Lung (tissue), 12 donors: ENCODE data around the gene RIC8A. TPM values are rescaled to one million over a fixed set of nuclear protein-coding genes. Genes with fewer than 3 reads are reported as not detected.

Experiments used
- ATAC-seq: fragments of 200-7000 bp; cut with Tn5 transposase; one replicate; pipeline ENCODE4 v1.9.1; 2020; ENCODE audit warnings: moderate number of reproducible peaks; ENCODE audit not compliant: insufficient read depth, low FRiP score
- DNase-seq, 3 donors: peaks; one replicate each; pipeline ENCODE4 v3.0.0-alpha.2; 2013 to 2017
- H3K27ac ChIP-seq, 2 donors: one replicate each; pipeline ENCODE4 v1.5.1; 2013; ENCODE audit warnings: mild to moderate bottlenecking in 2 of 2, moderate library complexity in 2 of 2, control low read depth in 1 of 2, inconsistent platforms in 1 of 2, low read depth in 1 of 2, low read length in 1 of 2
- H3K27me3 ChIP-seq, 3 donors: one replicate each; pipeline ENCODE4 v1.5.1; 2013; ENCODE audit warnings: low read length in 2 of 3; ENCODE audit not compliant: control insufficient read depth in 3 of 3, insufficient read depth in 3 of 3
- H3K36me3 ChIP-seq, 4 donors: one replicate each; pipeline ENCODE4 v1.5.1; 2013; ENCODE audit warnings: low read length in 4 of 4, mild to moderate bottlenecking in 1 of 4, moderate library complexity in 1 of 4; ENCODE audit not compliant: control insufficient read depth in 4 of 4, insufficient read depth in 4 of 4
- H3K4me1 ChIP-seq, 5 donors: one replicate each; pipeline ENCODE4 v1.5.1; 2013; ENCODE audit warnings: low read length in 5 of 5, mild to moderate bottlenecking in 2 of 5, moderate library complexity in 1 of 5; ENCODE audit not compliant: control insufficient read depth in 5 of 5, insufficient read depth in 5 of 5
- H3K4me3 ChIP-seq: one replicate; pipeline ENCODE4 v1.5.1; 2013; ENCODE audit warnings: mild to moderate bottlenecking, control low read depth, moderate library complexity
- H3K9ac ChIP-seq, 2 donors: one replicate each; pipeline ENCODE4 v1.5.1; 2013; ENCODE audit warnings: low read length in 2 of 2, control low read depth in 1 of 2; ENCODE audit not compliant: insufficient read depth in 1 of 2
- H3K9me3 ChIP-seq, 4 donors: one replicate each; pipeline ENCODE4 v1.5.1; 2013; ENCODE audit warnings: low read length in 3 of 4, mild to moderate bottlenecking in 1 of 4, moderate library complexity in 1 of 4; ENCODE audit not compliant: control insufficient read depth in 4 of 4, insufficient read depth in 3 of 4
- CTCF ChIP-seq: IDR thresholded peaks from 2 replicates; pipeline ENCODE4 v1.5.1; 2012; ENCODE audit warnings: mild to moderate bottlenecking; ENCODE audit errors: control extremely low read depth, extremely low read depth
- WGBS, 2 donors: extraction: QIAGEN DNeasy Blood & Tissue Kit; methylation state at CpG; one replicate each; pipeline ENCODE4 v1.1.7; 2013; 5-methylcytosine and 5-hydroxymethylcytosine counted together
- polyA plus RNA-seq, 2 donors: library from polyadenylated mRNA; stranded (reverse); fragments of 200-250 nt; gene quantifications; one replicate each; pipeline ENCODE4 v1.2.1, GENCODE V29; 2013
- total RNA-seq, 2 donors: library from RNA; depleted of rRNA in 1 of 2; stranded (reverse); fragments of >200 nt in 1 of 2; gene quantifications; one replicate each; pipeline ENCODE4 v1.2.1, GENCODE V29; 2014 to 2021
- donor health status: control.
- donor health status: control.
- donor health status: Bipolar disorder and iron deficiency.
- donor health status: healthy.
- donor health status: DM: yes; HTN: yes; CAD: no.

Gene RIC8A
- total and polyA plus RNA-seq, 4 donors: 52.1 to 122 (median 93.6) TPM

DNA sequence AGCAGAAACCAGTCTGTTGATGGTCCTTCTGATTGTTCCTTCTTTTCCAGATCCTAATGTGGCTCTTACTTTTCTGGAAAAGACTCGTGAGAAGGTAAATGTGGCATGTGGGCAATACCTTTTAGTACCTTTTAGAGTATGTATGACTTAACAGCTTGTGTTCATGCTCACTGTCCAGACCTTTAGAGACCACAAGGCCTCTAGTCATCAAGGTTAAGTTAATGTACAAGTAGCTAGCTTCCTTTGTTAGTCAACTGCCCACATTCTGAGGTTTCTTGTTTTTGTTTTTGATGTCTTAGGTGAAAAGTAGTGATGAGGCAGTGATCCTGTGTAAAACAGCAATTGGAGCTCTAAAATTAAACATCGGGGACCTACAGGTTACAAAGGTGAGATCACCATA, 36.9 kb downstream of the RIC8A start:
- WGBS, 2 donors: 96 to 98% methylated on average over 2 of the region's 2 CpGs
- H3K4me1 ChIP-seq: peaks cover 0 to 9% (median 0%) of the 10 kb centered on the region in 5 donors
- no peak for DNase-seq
- H3K4me3 ChIP-seq: no peak overlapping the region
- no peaks in the 10 kb centered on the region for H3K9me3 ChIP-seq
- H3K27me3 ChIP-seq: no peaks in the 10 kb centered on the region
- peaks cover 30 to 44% (median 38%) of the 10 kb centered on the region in 4 donors for H3K36me3 ChIP-seq
- H3K27ac ChIP-seq: no peak overlapping the region
- no peak overlapping the region for H3K9ac ChIP-seq
- TF ChIP-seq CTCF: no peak
- ATAC-seq: no peak

GRCh38 chr11:249062-249461, 41.6 kb downstream of the RIC8A start:
- H3K4me1 ChIP-seq: peaks cover 0 to 5% (median 0%) of the 10 kb centered on the region in 5 donors
- no peaks in the 10 kb centered on the region for H3K27me3 ChIP-seq
- no peak for ATAC-seq
- H3K27ac ChIP-seq: no peak overlapping the region
- TF ChIP-seq CTCF: no peak
- no peak overlapping the region for H3K4me3 ChIP-seq
- peaks cover 25 to 57% (median 42%) of the 10 kb centered on the region in 4 donors for H3K36me3 ChIP-seq
- no peak for DNase-seq
- H3K9ac ChIP-seq: no peak overlapping the region
- 80 to 84% methylated on average over 8 of the region's 8 CpGs for WGBS, 2 donors
- no peaks in the 10 kb centered on the region for H3K9me3 ChIP-seq

GRCh38 chr11:250274-250673, 42.8 kb downstream of the RIC8A start:
- no peak for DNase-seq
- H3K9ac ChIP-seq: no peak overlapping the region
- no peak for ATAC-seq
- peaks cover 0 to 9% (median 0%) of the 10 kb centered on the region in 5 donors for H3K4me1 ChIP-seq
- TF ChIP-seq CTCF: no peak
- no peaks in the 10 kb centered on the region for H3K27me3 ChIP-seq
- H3K9me3 ChIP-seq: no peaks in the 10 kb centered on the region
- H3K4me3 ChIP-seq: no peak overlapping the region
- 88 to 96% methylated on average over 5 of the region's 5 CpGs for WGBS, 2 donors
- no peak overlapping the region for H3K27ac ChIP-seq
- peaks cover 24 to 53% (median 36%) of the 10 kb centered on the region in 4 donors for H3K36me3 ChIP-seq

DNA sequence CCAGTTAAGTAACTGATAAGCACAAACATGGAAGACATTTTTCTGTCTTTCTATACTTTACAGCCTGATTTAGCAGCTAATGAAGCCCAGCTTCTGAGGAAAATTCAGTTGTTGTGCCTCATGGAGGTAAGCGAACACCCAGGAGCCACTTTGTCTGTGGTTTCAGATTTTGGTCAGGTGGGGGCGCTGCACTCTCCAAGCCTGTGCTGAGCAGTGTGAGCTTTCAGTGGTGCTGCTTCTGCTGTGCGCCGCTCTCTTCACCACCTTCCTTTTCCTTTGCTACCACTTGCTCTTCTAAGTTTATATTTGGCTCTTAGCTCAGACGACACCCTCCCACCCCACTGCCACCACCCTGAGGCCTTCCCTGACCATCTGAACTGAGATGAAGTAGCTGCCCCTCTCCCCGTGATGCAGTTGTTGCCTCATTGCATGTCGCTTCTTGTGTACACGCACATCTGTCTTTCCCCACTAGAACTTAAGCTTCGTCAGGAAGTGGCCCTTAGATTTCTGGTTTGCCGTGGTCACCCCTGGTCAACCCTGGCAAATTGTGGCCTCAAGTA, 43.3 kb downstream of the RIC8A start:
- WGBS, 2 donors: 82 to 85% methylated on average over 10 of the region's 10 CpGs
- peak; percentile 60 for TF ChIP-seq CTCF
- Histone ChIP-seq H3K27ac (no peak overlapping the region), H3K9me3 (no peaks in the 10 kb centered on the region), H3K36me3 (peaks cover 21 to 50% (median 31%) of the 10 kb centered on the region in 4 donors), H3K4me3 (no peak overlapping the region), H3K27me3 (no peaks in the 10 kb centered on the region), H3K4me1 (peaks cover 0 to 9% (median 3%) of the 10 kb centered on the region in 5 donors), H3K9ac (no peak overlapping the region)
- peak; percentile 41 to 56 (median 53) for DNase-seq
- ATAC-seq: no peak
